IMR-90 (cell line): ENCODE data around the gene HGFAC.

Experiments
- CHD1 ChIP-seq: IDR thresholded peaks from 2 replicates; pipeline ENCODE4 v1.6.1; 2012; ENCODE audit warnings: low read depth, low read length, improper control_type of control experiment
- POLR2A ChIP-seq: IDR thresholded peaks from 2 replicates; pipeline ENCODE4 v1.6.1; 2012; ENCODE audit warnings: mild to moderate bottlenecking, low read depth, low read length
- RCOR1 ChIP-seq: IDR thresholded peaks from 2 replicates; pipeline ENCODE4 v1.6.1; 2012; ENCODE audit warnings: mild to moderate bottlenecking, low read length, improper control_type of control experiment; ENCODE audit not compliant: insufficient replicate concordance
- TF ChIP-seq, protein P1 (sequence below): conservative IDR thresholded peaks from 2 replicates; pipeline ENCODE4 v1.5.1; 2012; ENCODE audit warnings: mild to moderate bottlenecking, low read depth, low read length, improper control_type of control experiment

GRCh38 chr4:3492741-3493719, 51.3 kb downstream of the HGFAC start:
- TF ChIP-seq, protein P1, sequence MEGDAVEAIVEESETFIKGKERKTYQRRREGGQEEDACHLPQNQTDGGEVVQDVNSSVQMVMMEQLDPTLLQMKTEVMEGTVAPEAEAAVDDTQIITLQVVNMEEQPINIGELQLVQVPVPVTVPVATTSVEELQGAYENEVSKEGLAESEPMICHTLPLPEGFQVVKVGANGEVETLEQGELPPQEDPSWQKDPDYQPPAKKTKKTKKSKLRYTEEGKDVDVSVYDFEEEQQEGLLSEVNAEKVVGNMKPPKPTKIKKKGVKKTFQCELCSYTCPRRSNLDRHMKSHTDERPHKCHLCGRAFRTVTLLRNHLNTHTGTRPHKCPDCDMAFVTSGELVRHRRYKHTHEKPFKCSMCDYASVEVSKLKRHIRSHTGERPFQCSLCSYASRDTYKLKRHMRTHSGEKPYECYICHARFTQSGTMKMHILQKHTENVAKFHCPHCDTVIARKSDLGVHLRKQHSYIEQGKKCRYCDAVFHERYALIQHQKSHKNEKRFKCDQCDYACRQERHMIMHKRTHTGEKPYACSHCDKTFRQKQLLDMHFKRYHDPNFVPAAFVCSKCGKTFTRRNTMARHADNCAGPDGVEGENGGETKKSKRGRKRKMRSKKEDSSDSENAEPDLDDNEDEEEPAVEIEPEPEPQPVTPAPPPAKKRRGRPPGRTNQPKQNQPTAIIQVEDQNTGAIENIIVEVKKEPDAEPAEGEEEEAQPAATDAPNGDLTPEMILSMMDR, result no peak
- TF ChIP-seq CHD1 (no peak), RCOR1 (no peak), POLR2A (no peak)
